Sigmoid colon (tissue), 4 donors: ENCODE results near the gene ARHGAP35.

Experiments used
- CTCF ChIP-seq, 4 experiments: fragments of 450-650 bp in 3 of 4; fragments of 200-600 bp in 1 of 4; IDR thresholded peaks; one replicate each; pipeline ENCODE4 v1.5.1; 2016 to 2019; ENCODE audit warnings: antibody characterized with exemption in 4 of 4, mild to moderate bottlenecking in 3 of 4, moderate library complexity in 2 of 4
- POLR2A ChIP-seq, 2 donors: fragments of 450-650 bp; IDR thresholded peaks; one replicate each; pipeline ENCODE4 v1.6.1; 2016; ENCODE audit warnings: antibody characterized with exemption in 2 of 2, mild to moderate bottlenecking in 2 of 2, moderate library complexity in 2 of 2
- POLR2AphosphoS5 ChIP-seq, 4 donors: sonication (generic); formaldehyde crosslinking; IDR thresholded peaks; one replicate each; pipeline ENCODE4 v1.6.1; 2017; ENCODE audit warnings: antibody characterized with exemption in 4 of 4

- no peak for TF ChIP-seq POLR2AphosphoS5 (IDR thresholded peaks at IDR 0.05)
- no peak for TF ChIP-seq CTCF (IDR thresholded peaks at IDR 0.05)
- no peak for TF ChIP-seq POLR2A (IDR thresholded peaks at IDR 0.05)
Measured at GRCh38 chr19:46821512-46822409, 39.0 kb upstream of the ARHGAP35 start.
